Smooth muscle cell of the brain vasculature (primary cell): ENCODE results near the gene C14orf180.

ENCODE experiments used
- DNase-seq: peaks from one replicate; pipeline ENCODE4 v3.0.0-alpha.2; 2012; ENCODE audit warnings: low read depth, low spot score

C14orf180 gene

DNA sequence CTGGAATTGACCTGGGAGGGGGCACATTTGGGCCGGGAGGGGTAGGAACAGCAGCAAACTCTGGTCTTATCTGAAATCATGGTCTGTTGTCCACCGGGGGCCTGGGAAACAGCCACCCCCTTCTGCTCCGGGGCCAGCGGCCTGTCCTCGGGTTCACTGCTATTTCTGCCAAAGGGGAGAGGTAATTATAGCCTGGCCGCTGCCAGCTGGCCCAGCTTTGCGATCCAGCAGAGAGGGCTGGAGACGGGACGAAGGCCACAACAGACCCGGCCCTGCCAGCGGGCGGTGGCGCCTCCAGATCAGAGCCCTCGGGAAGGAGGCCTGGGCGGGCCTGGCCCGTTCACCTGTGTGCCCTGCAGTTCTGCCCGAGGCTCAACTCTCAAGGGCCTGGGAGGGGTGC lies at the start of gene C14orf180:
TSS of gene C14orf180 (plus strand) at position 258 of the 400 bp plus-strand sequence. CDS start 6,667 bp downstream, outside the sequence.
- DNase-seq, result no peak

DNA sequence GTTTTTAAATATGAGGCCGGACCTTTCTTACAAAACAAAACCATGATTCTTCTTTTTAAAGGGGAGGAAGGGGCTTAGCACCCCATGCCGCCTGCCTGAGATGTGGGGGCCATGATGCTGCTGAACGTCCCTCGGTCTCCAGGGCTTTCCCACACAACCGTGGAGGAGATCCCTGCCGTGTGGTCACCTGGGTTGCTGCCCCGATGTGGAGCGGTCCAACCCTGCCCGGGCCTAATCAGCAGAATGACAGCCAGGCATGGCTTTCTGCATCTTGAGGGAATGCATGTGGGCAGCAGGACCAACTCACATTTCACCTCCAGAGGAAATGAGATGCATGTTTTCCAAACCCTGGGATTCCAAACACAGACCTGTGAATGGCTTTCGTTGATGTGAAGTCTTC lies 48.9 kb upstream of the C14orf180 start:
- no peak for DNase-seq

DNA sequence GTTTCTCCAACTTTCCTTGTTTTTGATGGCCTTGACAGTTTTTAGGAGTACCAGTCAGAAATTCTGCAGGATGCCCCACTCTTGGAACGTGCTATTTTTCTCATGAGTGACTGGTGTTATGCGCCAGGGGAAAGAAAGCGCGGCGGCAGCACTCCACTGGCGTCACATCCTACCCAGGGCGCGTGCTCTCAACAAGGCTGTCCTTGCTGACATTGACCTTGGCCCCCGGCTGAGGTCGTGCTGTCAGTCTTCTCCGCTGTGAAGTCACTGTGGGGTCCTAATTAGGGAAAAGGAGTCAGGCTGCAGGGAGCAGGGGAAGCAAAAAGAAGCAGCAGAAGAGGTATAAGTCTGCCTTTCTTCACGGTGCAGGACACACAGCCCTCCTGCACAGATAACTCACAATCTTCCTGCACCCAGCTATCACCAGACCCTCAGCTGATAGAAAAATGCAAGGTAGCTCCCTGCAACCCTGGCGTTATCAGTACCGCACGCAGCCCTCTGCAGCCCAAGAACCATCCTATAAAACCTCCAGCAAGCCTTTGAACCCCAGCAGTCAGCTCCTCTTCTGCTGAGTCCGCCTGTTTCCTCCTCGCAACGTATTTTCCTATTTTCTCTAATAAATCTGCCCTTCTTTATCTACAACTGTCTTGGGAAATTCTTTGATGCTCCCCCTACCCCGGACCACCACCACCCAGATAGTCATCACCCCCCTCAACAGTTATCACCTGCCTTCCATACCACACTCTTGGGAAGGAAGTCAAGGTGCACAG lies 48.0 kb upstream of the C14orf180 start:
- DNase-seq, result no peak

DNA sequence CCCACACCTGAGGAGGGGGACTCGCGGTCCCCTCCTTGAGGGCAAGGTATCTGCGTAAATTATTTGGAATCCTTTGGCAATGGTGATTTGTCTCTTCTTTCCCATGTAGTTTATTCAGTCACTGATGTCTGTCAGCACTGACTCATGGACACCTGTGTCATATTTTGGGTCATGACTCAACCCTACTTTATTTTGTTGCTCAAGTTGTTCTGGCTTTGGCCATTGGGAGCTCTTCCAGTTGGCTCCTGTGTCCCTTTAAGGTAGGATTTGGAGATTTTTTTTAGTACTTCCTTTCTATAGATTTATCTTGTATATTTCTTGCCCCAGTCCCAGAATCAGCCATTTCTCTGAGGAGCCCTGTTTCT lies 47.4 kb upstream of the C14orf180 start:
- DNase-seq, result no peak

DNA sequence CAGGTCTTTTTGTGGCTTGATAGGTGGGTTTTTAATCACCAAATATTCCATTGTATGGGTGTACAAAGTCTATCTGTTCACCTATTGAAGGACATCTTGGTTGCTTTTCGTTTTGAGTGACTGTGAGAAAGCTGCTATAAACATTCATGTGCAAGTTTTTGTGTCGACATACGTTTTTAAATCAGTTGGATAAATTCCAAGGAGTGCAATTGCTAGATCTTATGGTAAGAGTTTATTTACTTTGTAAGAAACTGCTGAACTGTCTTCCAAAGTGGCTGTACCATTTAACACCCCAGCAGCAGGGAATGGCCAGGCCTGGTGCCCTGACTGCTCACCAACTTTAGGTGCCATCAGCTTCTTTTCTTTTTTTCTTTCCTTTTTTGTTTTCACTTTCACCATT lies 45.5 kb upstream of the C14orf180 start:
- DNase-seq, result no peak

DNA sequence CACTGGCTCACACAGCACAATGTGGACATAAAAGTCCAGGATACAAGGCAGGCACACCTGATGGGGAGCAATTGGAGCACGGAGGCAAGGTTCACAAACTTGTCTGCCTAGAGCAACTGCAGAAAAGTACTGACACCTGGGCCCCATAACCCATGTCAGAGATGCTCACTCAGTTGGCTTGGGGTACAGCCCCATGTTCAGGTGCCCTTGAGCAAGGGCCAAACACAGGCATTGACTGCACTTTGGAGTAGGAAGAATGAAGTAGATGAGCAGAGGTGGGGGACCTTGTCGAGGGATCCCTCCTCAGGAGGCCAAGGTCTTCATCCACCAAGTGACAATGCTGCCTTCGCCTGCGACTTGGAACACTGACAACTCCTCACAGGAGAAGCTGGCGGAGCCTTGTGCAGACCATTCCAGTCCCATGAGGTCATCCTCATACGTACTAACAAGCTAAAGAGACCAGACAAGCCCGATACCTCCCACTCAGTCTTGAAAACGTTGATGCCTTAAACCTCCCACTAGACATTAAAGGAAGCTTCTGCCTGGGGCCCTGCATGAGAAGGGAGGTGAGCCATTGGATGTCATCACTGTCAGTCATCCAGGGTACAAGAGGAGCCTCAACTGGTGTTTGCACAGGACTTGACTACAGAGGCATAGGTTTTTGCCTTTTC lies 42.5 kb upstream of the C14orf180 start:
- DNase-seq, result no peak

GRCh38 chr14:104537613-104537988 lies 42.0 kb upstream of the C14orf180 start:
- no peak for DNase-seq

DNA sequence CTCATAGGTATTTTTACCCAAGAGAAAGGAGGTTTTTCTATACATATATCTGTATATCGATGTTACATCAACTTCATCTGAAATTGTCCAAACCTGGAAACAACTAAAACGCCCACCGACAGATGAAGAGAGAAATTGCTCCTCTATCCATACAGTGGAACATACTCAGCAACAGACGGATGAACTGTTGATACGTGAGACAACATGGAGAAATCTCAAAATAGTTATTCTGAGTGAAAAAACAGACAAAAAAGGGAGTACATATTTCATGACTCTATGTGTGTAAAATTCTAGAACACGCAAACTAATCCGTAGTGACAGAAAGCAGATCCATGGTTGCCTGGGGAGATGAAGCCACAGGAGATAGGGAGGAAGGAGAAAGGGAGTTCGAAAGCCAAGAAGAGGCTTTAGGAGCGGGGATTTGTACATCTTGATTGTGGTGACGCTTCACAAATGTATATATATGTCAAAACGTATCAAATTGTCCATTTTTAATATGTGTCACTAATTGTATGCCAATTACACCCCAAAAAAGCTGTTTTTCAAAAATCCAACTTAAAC lies 37.6 kb upstream of the C14orf180 start:
- DNase-seq, result no peak

GRCh38 chr14:104542871-104543830 lies 36.4 kb upstream of the C14orf180 start:
- no peak for DNase-seq

- DNase-seq, result no peak
These were observed 35.1 kb upstream of the C14orf180 start for GRCh38 chr14:104544362-104544961.

DNA sequence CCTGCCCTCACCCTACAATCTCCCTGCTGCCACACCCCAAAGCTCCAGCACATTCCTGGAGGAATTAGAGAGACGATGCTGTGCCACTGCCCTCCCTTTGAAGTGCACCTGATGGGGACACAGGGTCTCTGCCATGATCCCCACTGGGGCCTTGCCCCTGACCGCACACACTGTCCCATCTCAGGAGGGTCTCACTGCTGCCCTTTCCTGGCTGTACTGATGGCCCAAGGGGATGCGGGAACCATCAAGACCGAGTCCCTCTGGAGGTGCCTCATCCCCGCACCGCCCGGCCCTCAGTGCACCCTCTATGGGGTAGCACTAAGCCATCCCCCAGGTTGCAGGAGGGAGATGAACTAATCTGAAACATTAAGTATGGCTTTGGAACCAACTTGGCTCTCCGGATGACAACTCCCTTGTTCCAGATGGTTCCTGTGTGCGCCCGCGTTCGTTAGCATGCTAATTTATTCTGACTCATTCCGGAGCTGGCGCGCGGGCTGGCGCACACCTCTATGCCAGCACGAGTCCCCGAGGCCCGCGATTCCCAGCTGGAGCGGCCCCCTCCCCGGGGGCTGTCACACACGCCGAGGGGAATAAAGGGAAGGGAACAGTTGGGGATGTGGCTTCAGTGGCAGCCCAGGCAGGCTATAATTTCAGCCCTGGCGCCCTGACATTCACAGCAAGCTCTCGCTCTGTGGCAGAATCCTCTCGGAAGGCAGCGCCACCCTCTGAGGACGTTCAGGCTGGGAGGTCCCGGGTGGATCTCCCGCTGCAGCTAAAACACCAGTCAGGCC lies 34.2 kb upstream of the C14orf180 start:
- DNase-seq, result no peak

DNA sequence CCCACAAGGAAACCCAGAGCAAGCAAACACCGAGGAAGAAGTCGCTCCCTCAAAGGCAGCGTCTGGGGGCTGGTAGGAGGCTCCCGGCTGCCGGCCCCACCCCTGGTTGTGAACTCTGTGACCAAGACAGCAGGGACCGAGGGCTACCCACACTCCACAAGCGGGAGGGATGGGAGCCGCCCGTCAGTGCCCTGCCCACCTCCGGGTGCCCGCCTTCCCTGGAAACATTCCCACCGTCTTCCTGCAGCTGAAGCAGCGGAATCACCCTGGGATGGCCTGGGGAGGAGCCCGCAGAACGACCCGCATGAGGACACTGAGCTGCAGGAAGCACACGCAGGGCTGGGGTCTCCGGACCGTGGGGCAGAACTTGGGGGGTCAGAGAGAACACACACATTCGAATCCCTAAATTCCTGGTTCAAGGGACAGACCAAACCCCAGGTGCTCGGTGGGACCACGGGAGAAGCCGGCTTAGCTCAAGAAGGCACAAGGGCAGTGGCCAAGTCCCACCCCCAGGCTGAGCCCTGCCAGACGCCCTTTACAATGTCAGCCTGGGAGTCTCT lies 33.5 kb upstream of the C14orf180 start:
- DNase-seq, result no peak

DNA sequence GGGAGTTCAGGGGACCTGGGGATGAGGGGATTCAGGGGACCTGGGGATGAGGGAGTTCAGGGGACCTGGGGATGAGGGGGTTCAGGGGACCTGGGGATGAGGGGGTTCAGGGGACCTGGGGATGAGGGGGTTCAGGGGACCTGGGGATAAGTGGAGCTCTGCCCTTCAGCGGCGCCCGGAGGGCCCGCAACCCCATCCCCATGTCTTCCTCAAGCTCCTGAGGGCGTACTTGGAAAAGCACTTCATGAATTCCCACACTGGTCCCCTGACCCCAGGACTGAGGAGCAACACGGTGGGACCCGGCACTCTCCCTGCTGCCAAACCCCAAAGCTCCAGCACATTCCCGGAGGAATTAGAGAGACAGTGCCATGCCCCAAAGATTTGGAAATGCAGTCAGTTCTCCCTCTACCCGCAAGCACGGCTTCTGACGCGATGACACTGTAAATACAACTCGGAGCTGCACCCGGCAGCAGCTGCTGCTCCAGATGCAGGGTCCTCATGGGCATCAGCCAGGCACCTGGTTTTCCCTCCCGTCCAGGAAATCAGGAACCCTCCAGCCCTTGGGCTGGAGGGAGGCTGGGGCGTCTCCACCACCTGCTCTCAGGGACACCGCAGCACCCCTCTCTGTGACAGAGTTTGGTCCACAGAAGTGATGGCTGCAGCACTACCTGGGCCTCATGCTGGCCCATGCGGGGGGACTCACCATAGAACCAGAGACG lies 32.8 kb upstream of the C14orf180 start:
- DNase-seq, result no peak

DNA sequence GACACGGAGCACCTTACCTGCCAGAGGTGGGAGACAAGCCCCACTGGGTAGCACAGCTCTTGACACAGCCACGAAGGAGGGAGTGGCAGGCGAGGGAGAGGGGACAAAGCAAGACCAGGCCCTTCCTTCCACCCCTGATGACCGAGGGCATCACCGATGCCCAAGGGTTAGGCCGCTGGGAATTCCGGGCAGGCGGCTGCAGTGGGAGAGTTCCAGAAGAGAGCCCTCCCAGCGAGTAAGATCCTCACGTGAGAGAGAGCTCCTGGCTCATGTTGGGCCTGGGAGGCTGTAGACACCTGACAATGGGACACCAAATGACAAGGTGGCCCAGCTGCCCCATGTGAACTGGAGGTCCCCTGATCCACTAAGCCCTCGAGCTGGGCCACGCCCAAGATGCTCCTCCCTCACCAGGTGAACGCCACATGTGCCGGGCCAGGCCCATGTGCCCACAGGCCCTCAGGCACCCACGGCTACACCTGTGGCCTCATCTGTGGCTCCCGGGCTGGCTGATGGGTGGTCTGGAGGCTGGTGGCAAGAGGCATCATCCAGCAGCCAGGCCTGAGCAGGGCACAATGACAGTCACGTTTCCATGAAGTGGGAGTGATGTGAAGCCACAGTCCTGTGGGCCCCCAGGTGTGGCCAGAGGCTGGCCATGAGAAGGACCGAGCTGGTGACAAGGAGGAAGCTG lies 32.1 kb upstream of the C14orf180 start:
- no peak for DNase-seq

DNA sequence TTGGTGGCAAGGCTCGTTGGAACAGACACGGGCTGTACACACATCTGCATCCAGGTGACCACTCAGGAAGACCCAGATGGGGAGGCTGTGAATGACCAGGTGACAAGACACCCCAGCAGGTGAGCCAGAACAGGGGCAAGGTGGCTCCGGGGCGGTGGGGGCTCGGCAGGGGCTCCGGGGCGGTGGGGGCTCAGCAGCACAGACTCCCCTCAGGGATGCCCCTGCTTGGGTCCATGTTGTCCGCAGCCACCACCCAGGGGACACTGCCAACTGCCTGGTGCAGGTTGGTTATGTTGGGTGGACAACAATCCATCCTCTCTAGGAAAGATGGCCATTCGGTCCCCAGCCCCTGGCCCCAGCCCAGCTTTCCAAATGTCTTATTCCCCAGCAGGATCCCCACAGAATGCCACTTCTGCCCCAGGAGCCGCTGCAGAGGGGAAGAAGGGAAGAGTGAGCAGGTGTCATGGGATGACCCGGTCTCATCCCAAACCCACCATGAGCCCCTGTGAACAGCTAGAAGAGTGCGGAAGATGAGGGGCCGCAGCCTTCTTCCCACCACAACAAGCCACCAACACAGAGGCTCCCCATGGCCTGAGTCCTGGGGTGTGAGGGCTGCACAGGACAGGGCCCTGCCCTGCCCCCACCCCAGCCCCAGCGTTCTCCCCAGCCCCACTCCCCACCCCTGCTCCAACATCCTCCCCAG lies 31.4 kb upstream of the C14orf180 start:
- DNase-seq, result no peak

DNA sequence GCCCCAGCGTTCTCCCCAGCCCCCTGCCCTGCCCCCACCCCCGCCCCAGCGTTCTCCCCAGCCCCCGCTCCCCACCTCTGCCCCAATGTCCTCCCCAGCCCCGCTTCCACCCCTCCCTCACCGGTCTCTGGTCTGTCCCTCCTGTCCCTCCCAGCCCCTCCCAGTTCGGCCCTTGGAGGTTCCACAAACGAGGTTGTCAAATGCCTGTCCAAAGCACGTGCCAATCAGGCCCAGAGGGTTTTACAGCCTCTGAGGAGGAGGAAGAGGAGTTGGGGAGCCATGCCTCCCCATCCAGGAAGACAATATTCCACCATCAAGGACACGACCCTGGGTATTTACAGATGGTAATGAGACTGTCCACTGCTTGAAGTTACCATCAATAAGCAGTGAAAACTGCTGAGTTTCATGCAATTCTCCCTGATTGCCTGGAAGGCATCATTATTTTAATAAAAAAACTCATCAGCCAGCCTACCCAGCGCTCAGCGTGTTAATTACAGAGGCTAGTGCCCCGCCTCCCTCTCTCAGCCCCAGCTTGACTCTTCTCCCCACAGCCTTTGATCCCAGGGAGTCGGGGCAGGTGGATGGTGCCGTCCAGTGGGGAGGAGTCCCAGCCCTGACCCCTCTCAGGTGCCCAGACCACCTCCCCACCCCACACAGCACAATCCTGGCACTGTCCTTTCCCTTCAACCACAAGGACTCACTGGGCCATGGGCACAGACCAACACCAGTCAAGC lies 30.6 kb upstream of the C14orf180 start:
- no peak for DNase-seq

DNA sequence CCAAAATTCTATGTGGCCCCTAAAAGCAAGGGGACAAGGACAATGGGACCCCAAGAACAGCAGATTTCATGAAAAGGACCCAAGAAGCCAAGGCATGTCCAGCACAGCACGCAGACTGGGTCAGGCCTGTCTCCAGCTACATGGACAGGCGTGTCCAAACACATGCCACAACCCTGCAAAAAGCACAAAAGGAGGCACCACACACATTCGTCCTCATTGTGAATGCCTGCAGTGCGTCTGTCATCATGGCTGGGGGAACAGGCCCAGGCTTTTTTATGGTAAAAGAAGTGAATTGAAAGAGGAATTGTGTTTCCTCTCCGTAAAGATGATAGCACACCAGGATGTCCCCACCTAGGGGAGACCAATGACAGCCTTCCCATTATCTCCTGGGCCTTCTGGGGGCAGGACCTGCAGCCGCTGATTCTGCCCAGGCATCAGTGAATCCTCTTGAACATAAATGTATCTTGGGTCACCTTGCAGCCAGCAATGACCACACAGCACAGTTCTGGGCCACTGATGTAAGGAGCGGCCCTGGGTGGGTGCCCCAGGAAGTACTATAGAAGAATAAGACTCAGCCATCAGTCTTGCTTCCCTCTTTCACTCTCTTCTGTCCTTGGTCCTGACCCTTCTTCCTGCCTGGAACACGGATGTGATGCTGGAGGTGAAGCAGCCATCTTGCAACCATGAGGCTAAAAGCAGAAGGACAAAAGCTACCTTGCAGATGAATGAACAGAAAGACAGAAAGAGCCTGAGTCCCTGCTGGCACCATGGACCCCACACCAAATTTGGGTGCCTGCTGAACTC lies 29.8 kb upstream of the C14orf180 start:
- no peak for DNase-seq
